Heart left ventricle (tissue), 13 donors: Measurements from ENCODE around the gene PDXK.

Source experiments
- CTCF ChIP-seq, 12 donors: fragments of 200-600 bp; sonication (generic) in 4 of 12; IDR thresholded peaks; one replicate each; pipeline versions ENCODE4 v1.5.0 to v1.8.0; 2018 to 2022; ENCODE audit warnings: antibody characterized with exemption in 12 of 12, mild to moderate bottlenecking in 5 of 12
- POLR2A ChIP-seq, 2 donors: fragments of 450-650 bp; IDR thresholded peaks; one replicate each; pipeline ENCODE4 v1.6.1; 2017; ENCODE audit warnings: antibody characterized with exemption in 2 of 2, mild to moderate bottlenecking in 2 of 2, moderate library complexity in 2 of 2
- donor health status: ischemic (EF 13 %, LVEDD 7.1; RV severe dilation, severe dysfunction).
- donor health status: DM: no; HTN: yes; CAD: no.
- donor health status: DM: no; HTN: no; CAD: no.
- donor health status: ischemic (EF 25% LVEDD 6.9; RV normal size, moderate dysfunction).
- donor health status: ischemic (EF 25% LVEDD 5.7; RV mildly dilated, moderate dysfunction).
- donor health status: ischemic (EF 35%, LVEDD 5.7; RV mildly dilated, moderate dysfunction).
- donor health status: nonischemic (EF 11% LVEDD 7.7; RV severe dilation, severe dysfunction).
- donor health status: DM: yes; HTN: yes; CAD: no.
- donor health status: PGD.
- donor health status: ischemic (EF 29% LVEDD 5.4; RV normal size, mild dysfunction).
- donor health status: nonischemic (EF 23%, LVEDD 6.1; RV moderate dilation, normal function).

GRCh38 chr21:43806017-43806710 lies 87.2 kb downstream of the PDXK start:
- TF ChIP-seq CTCF (IDR thresholded peaks at IDR 0.05) (no peak), POLR2A (IDR thresholded peaks at IDR 0.05) (no peak)
